K562 (cell line): ENCODE measurements around the gene KMT2A. TPM values are rescaled to one million over a fixed set of nuclear protein-coding genes. Genes with fewer than 3 reads are reported as not detected.

ENCODE experiments used
- ARID3A ChIP-seq: IDR thresholded peaks from 2 replicates; pipeline ENCODE4 v1.6.1; 2012; ENCODE audit warnings: low read depth, low read length, improper control_type of control experiment, borderline replicate concordance
- BRCA1 ChIP-seq, 2 experiments: fragments of 450-650 bp in 1 of 2; sonication (generic) in 1 of 2; formaldehyde crosslinking in 1 of 2; IDR thresholded peaks; 2 replicates each; pipeline versions ENCODE4 v1.5.0 to v1.6.1; 2017 to 2020; ENCODE audit warnings: mild to moderate bottlenecking in 1 of 2, missing genetic modification reagents in 1 of 2
- CSDE1 ChIP-seq, 2 experiments: fragments of 450-650 bp; IDR thresholded peaks; 2 replicates each; pipeline ENCODE4 v1.6.1; 2016; ENCODE audit warnings: mild to moderate bottlenecking in 1 of 2
- ETV1 ChIP-seq: fragments of 450-650 bp; conservative IDR thresholded peaks from 2 replicates; pipeline ENCODE4 v1.6.1; 2016; ENCODE audit warnings: missing genetic modification characterization, control low read depth, low read depth, missing compliant biosample characterization
- MTA1 ChIP-seq: fragments of 450-650 bp; IDR thresholded peaks from 2 replicates; pipeline ENCODE4 v1.6.1; 2017; ENCODE audit warnings: borderline replicate concordance
- NCOA2 ChIP-seq, 2 experiments: fragments of 450-650 bp; IDR thresholded peaks; 2 replicates each; pipeline ENCODE4 v1.6.1; 2018; ENCODE audit warnings: mild to moderate bottlenecking in 2 of 2, moderate library complexity in 1 of 2; ENCODE audit not compliant: partially characterized antibody in 2 of 2
- PHF21A ChIP-seq: fragments of 450-650 bp; IDR thresholded peaks from 2 replicates; pipeline ENCODE4 v1.6.1; 2017; ENCODE audit warnings: low read depth, borderline replicate concordance
- ZBTB1 ChIP-seq: sonication (generic); formaldehyde crosslinking; IDR thresholded peaks from 2 replicates; pipeline ENCODE4 v1.8.1; 2023; ENCODE audit warnings: missing genetic modification reagents, low read depth, mild to moderate bottlenecking, borderline replicate concordance
- ZKSCAN1 ChIP-seq: fragments of 150-350 bp; IDR thresholded peaks from 2 replicates; pipeline ENCODE4 v1.6.1; 2016; ENCODE audit warnings: low read depth, low read length
- ZNF239 ChIP-seq: fragments of 250-450 bp; sonication (Bioruptor Pico); IDR thresholded peaks from 2 replicates; pipeline ENCODE4 v1.4.0; 2020; ENCODE audit warnings: mild to moderate bottlenecking
- ZNF766 ChIP-seq: fragments of 200-800 bp; sonication (Bioruptor generic); conservative IDR thresholded peaks from 2 replicates; pipeline ENCODE4 v1.6.1; 2016; ENCODE audit warnings: missing genetic modification characterization, missing compliant biosample characterization
- ZNF785 ChIP-seq: fragments of 250-450 bp; sonication (Bioruptor Pico); IDR thresholded peaks from 2 replicates; pipeline ENCODE4 v1.4.0; 2020; ENCODE audit warnings: mild to moderate bottlenecking
- polyA plus RNA-seq, 8 experiments: library from polyadenylated mRNA; depleted of rRNA in 4 of 8; stranded (reverse) in 5 of 8; unstranded in 3 of 8; fragments of >200 nt; fragmentation: Nextera tagmentation in 2 of 8; fragmentation: Illumina TruSeq in 1 of 8; extraction: Ambion mirVana in 2 of 8; extraction: Trizol in 1 of 8; gene quantifications; 2 replicates each; pipeline versions ENCODE4 v1.2.1 to v1.2.3, GENCODE V29; 2011 to 2014; ENCODE audit warnings: inconsistent platforms in 1 of 8, missing spikeins in 1 of 8
- total RNA-seq, 7 experiments: library from RNA; depleted of rRNA in 6 of 7; stranded (reverse); fragments of >200 nt in 6 of 7; fragmentation: Illumina TruSeq in 2 of 7; extraction: Trizol in 2 of 7; gene quantifications; 2 replicates each; pipeline versions ENCODE4 v1.2.1 to v1.2.3, GENCODE V29; 2011 to 2021; ENCODE audit warnings: low replicate concordance in 1 of 7
- TF ChIP-seq, protein P1 (sequence below): fragments of 250-450 bp; sonication (Bioruptor Pico); IDR thresholded peaks from 2 replicates; pipeline ENCODE4 v1.5.0; 2020; ENCODE audit warnings: mild to moderate bottlenecking, borderline replicate concordance
- TF ChIP-seq, protein P2 (sequence below): fragments of 450-650 bp; IDR thresholded peaks from 2 replicates; pipeline ENCODE4 v1.6.1; 2017; ENCODE audit warnings: antibody characterized with exemption, mild to moderate bottlenecking

Gene KMT2A
- total and polyA plus RNA-seq, 9 of the 15 experiments (the other 6 are each of a cell fraction or from before 2014, with no cell fraction given) = 9.6 to 59.9 (median 32.6) TPM

GRCh38 chr11:118415739-118416068, 20.6 kb upstream of the KMT2A start (continued):
- TF ChIP-seq, protein P1, sequence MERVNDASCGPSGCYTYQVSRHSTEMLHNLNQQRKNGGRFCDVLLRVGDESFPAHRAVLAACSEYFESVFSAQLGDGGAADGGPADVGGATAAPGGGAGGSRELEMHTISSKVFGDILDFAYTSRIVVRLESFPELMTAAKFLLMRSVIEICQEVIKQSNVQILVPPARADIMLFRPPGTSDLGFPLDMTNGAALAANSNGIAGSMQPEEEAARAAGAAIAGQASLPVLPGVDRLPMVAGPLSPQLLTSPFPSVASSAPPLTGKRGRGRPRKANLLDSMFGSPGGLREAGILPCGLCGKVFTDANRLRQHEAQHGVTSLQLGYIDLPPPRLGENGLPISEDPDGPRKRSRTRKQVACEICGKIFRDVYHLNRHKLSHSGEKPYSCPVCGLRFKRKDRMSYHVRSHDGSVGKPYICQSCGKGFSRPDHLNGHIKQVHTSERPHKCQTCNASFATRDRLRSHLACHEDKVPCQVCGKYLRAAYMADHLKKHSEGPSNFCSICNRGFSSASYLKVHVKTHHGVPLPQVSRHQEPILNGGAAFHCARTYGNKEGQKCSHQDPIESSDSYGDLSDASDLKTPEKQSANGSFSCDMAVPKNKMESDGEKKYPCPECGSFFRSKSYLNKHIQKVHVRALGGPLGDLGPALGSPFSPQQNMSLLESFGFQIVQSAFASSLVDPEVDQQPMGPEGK (CRISPR knock-in tag) = no peak
- 0 out of 4 replicates have a peak, but pooled peaks of 1 of the 2 experiments have one; percentile 10 for TF ChIP-seq CSDE1 (IDR thresholded peaks at IDR 0.05)
- no peak for TF ChIP-seq PHF21A
- no peak for TF ChIP-seq BRCA1 (IDR thresholded peaks at IDR 0.05)
- no peak for TF ChIP-seq BRCA1 (CRISPR knock-in tag; IDR thresholded peaks at IDR 0.05)
- peak; percentile 100 for TF ChIP-seq ETV1 (tag)
- peak; percentile 52; the same call in 1 of the 2 replicates for TF ChIP-seq ARID3A
- TF ChIP-seq ZKSCAN1 = peak; percentile 72
- peak in 1 of 2 experiments; percentile 14 for TF ChIP-seq NCOA2 (IDR thresholded peaks at IDR 0.05; ENCODE audit: partially characterized antibody in 2 of 2)
- TF ChIP-seq ZBTB1 (CRISPR knock-in tag) = no peak
- TF ChIP-seq, protein P2, sequence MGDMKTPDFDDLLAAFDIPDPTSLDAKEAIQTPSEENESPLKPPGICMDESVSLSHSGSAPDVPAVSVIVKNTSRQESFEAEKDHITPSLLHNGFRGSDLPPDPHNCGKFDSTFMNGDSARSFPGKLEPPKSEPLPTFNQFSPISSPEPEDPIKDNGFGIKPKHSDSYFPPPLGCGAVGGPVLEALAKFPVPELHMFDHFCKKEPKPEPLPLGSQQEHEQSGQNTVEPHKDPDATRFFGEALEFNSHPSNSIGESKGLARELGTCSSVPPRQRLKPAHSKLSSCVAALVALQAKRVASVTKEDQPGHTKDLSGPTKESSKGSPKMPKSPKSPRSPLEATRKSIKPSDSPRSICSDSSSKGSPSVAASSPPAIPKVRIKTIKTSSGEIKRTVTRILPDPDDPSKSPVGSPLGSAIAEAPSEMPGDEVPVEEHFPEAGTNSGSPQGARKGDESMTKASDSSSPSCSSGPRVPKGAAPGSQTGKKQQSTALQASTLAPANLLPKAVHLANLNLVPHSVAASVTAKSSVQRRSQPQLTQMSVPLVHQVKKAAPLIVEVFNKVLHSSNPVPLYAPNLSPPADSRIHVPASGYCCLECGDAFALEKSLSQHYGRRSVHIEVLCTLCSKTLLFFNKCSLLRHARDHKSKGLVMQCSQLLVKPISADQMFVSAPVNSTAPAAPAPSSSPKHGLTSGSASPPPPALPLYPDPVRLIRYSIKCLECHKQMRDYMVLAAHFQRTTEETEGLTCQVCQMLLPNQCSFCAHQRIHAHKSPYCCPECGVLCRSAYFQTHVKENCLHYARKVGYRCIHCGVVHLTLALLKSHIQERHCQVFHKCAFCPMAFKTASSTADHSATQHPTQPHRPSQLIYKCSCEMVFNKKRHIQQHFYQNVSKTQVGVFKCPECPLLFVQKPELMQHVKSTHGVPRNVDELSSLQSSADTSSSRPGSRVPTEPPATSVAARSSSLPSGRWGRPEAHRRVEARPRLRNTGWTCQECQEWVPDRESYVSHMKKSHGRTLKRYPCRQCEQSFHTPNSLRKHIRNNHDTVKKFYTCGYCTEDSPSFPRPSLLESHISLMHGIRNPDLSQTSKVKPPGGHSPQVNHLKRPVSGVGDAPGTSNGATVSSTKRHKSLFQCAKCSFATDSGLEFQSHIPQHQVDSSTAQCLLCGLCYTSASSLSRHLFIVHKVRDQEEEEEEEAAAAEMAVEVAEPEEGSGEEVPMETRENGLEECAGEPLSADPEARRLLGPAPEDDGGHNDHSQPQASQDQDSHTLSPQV = peak; percentile 77
- TF ChIP-seq ZNF785 (CRISPR knock-in tag) = no peak
- TF ChIP-seq ZNF239 (CRISPR knock-in tag) = peak; percentile 70
- TF ChIP-seq MTA1 = peak; percentile 88; the same call in 1 of the 2 replicates
- peak; percentile 92 for TF ChIP-seq ZNF766 (CRISPR knock-in tag)
